ENCODE results near the gene EDIL3. TPM values are rescaled to one million over a fixed set of nuclear protein-coding genes. Genes with fewer than 3 reads are reported as not detected.

Gene EDIL3
- total and polyA plus RNA-seq, 2 of the 13 experiments (the other 11 are each of a cell fraction or from before 2014, with no cell fraction given): 0.01 TPM; not detected in 1

DNA sequence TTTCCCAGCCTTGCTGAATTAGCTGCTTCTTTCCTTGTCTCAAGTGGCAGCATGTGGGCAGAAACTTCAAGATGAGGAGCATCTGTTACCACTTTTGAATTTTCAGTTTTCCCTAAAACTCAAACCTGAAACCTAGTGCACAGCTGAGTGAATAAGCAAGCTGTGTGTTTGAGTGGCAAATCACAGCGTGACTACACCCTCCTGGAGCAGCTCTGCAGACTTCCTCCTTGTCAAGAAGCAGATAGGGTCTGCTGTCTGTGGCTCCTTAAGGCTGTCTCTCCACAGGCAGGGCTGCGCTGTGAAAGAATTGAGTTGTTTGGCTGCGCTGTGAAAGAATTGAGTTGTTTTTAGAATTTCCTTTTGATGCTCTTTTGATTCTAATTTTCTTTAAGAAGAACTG lies 484.4 kb downstream of the EDIL3 start:
- H2AFZ ChIP-seq (ENCODE audit: low read length): no peak overlapping the region
- FAIRE-seq (no peak), ATAC-seq (no peak), DNase-seq (ENCODE audit: low spot score) (no peak)
- no peaks in the 10 kb centered on the region for H3K79me2 ChIP-seq (ENCODE audit: insufficient read depth, low read length)
- H3K27ac ChIP-seq (ENCODE audit: extremely low read length, insufficient read depth, low read length): no peak overlapping the region
- in situ Hi-C loops (cut with HindIII; ENCODE audit: extremely low pct_ligation_motif_present, low pct_unique_long_range_greater_than_20kb) (no loop called here), intact Hi-C loops (cut with micrococcal nuclease; ENCODE audit: unreplicated experiment) (no loop called here)
- H3K27me3 ChIP-seq (ENCODE audit: control insufficient read depth in 1 of 2, insufficient read depth in 2 of 2, low read length in 2 of 2): no peaks in the 10 kb centered on the region
- no peak overlapping the region for H3K4me2 ChIP-seq (ENCODE audit: low read depth, low read length)
- H3K36me3 ChIP-seq (replicated peaks in 1 of 2; ENCODE audit: control insufficient read depth in 1 of 2, insufficient read depth in 2 of 2, low read length in 2 of 2): no peaks in the 10 kb centered on the region
- no peaks in the 10 kb centered on the region for H3K4me1 ChIP-seq (ENCODE audit: insufficient read depth, low read length)
- POLR2A ChIA-PET: no interaction called here
- BruUV-seq (replicated peaks): no TSS peak
- no peaks in the 10 kb centered on the region for H3K9me3 ChIP-seq (ENCODE audit: low read length)
- TF ChIP-seq ZNF564 (CRISPR knock-in tag; IDR thresholded peaks at IDR 0.05) (no peak), HMG20B (CRISPR knock-in tag; conservative IDR thresholded peaks at IDR 0.05) (no peak), ZNF773 (CRISPR knock-in tag; IDR thresholded peaks at IDR 0.05; ENCODE audit: borderline replicate concordance) (no peak), SMAD1 (CRISPR knock-in tag; IDR thresholded peaks at IDR 0.05; ENCODE audit: borderline replicate concordance, low read depth) (no peak), RELA (CRISPR knock-in tag; IDR thresholded peaks at IDR 0.05) (no peak), ZNF441 (CRISPR knock-in tag; IDR thresholded peaks at IDR 0.05; ENCODE audit: borderline replicate concordance) (no peak)
- TF ChIP-seq, protein P1, sequence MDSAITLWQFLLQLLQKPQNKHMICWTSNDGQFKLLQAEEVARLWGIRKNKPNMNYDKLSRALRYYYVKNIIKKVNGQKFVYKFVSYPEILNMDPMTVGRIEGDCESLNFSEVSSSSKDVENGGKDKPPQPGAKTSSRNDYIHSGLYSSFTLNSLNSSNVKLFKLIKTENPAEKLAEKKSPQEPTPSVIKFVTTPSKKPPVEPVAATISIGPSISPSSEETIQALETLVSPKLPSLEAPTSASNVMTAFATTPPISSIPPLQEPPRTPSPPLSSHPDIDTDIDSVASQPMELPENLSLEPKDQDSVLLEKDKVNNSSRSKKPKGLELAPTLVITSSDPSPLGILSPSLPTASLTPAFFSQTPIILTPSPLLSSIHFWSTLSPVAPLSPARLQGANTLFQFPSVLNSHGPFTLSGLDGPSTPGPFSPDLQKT (CRISPR knock-in tag; IDR thresholded peaks at IDR 0.05; ENCODE audit: borderline replicate concordance): no peak
- H4K20me1 ChIP-seq (ENCODE audit: insufficient read depth, low read length): no peaks in the 10 kb centered on the region
- no peak overlapping the region for H3K9ac ChIP-seq (ENCODE audit: insufficient read depth, low read depth, low read length)
- H3K4me3 ChIP-seq (replicated peaks in 1 of 3; ENCODE audit: insufficient read depth in 1 of 3, low read depth in 2 of 3, low read length in 3 of 3): no peak overlapping the region
- 14% methylated on average over 3 of the region's 3 CpGs for WGBS (ENCODE audit: low lambda C conversion rate)
- CTCF ChIA-PET (ENCODE audit: low intra/inter-chr PET ratio, low total read pairs): no interaction called here

- POLR2A ChIA-PET: no interaction called here
- Histone ChIP-seq H3K9me3 (ENCODE audit: low read length) (no peaks in the 10 kb centered on the region), H3K4me3 (replicated peaks in 1 of 3; ENCODE audit: insufficient read depth in 1 of 3, low read depth in 2 of 3, low read length in 3 of 3) (no peak overlapping the region), H3K27ac (ENCODE audit: extremely low read length, insufficient read depth, low read length) (no peak overlapping the region), H3K27me3 (ENCODE audit: control insufficient read depth in 1 of 2, insufficient read depth in 2 of 2, low read length in 2 of 2) (no peaks in the 10 kb centered on the region), H3K9ac (ENCODE audit: insufficient read depth, low read depth, low read length) (no peak overlapping the region), H3K79me2 (ENCODE audit: insufficient read depth, low read length) (no peaks in the 10 kb centered on the region), H3K36me3 (replicated peaks in 1 of 2; ENCODE audit: control insufficient read depth in 1 of 2, insufficient read depth in 2 of 2, low read length in 2 of 2) (no peaks in the 10 kb centered on the region), H4K20me1 (ENCODE audit: insufficient read depth, low read length) (no peaks in the 10 kb centered on the region), H3K4me2 (ENCODE audit: low read depth, low read length) (no peak overlapping the region), H3K4me1 (ENCODE audit: insufficient read depth, low read length) (no peaks in the 10 kb centered on the region), H2AFZ (ENCODE audit: low read length) (no peak overlapping the region)
- DNase-seq (ENCODE audit: low spot score) (no peak), ATAC-seq (no peak), FAIRE-seq (no peak)
- BruUV-seq (replicated peaks): no TSS peak
- 3% methylated on average over 2 of the region's 2 CpGs for whole genome bisulfite sequencing (ENCODE audit: low lambda C conversion rate)
- intact Hi-C loops (cut with micrococcal nuclease; ENCODE audit: unreplicated experiment) (no loop called here), in situ Hi-C loops (cut with HindIII; ENCODE audit: extremely low pct_ligation_motif_present, low pct_unique_long_range_greater_than_20kb) (no loop called here)
- CTCF ChIA-PET (ENCODE audit: low intra/inter-chr PET ratio, low total read pairs): no interaction called here
- TF ChIP-seq ZNF839 (CRISPR knock-in tag; IDR thresholded peaks at IDR 0.05; ENCODE audit: borderline replicate concordance): no peak
- no peak for TF ChIP-seq ZFP36L1 (CRISPR knock-in tag; IDR thresholded peaks at IDR 0.05)
- TF ChIP-seq ZMYM2 (CRISPR knock-in tag; IDR thresholded peaks at IDR 0.05): no peak
- no peak for TF ChIP-seq ATF3 (CRISPR knock-in tag; IDR thresholded peaks at IDR 0.05)
- TF ChIP-seq SAP130 (CRISPR knock-in tag; IDR thresholded peaks at IDR 0.05; ENCODE audit: low read depth): no peak
- TF ChIP-seq SPEN (CRISPR knock-in tag; IDR thresholded peaks at IDR 0.05; ENCODE audit: low read depth): no peak
- TF ChIP-seq, protein P2, sequence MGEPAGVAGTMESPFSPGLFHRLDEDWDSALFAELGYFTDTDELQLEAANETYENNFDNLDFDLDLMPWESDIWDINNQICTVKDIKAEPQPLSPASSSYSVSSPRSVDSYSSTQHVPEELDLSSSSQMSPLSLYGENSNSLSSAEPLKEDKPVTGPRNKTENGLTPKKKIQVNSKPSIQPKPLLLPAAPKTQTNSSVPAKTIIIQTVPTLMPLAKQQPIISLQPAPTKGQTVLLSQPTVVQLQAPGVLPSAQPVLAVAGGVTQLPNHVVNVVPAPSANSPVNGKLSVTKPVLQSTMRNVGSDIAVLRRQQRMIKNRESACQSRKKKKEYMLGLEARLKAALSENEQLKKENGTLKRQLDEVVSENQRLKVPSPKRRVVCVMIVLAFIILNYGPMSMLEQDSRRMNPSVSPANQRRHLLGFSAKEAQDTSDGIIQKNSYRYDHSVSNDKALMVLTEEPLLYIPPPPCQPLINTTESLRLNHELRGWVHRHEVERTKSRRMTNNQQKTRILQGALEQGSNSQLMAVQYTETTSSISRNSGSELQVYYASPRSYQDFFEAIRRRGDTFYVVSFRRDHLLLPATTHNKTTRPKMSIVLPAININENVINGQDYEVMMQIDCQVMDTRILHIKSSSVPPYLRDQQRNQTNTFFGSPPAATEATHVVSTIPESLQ (CRISPR knock-in tag; conservative IDR thresholded peaks at IDR 0.05): no peak
- TF ChIP-seq TEF (CRISPR knock-in tag; IDR thresholded peaks at IDR 0.05): no peak
- TF ChIP-seq SMYD3 (CRISPR knock-in tag; IDR thresholded peaks at IDR 0.05): no peak
Observed at GRCh38 chr5:83899326-83899970, 485.2 kb downstream of the EDIL3 start.

All from HepG2 (cell line).